Activated T-helper 2 cell treated with anti-CD3 and anti-CD28 coated beads, Interferon-gamma antibody, Interleukin-2, Interleukin-4, amounts not matched to agents 10 μg/mL and 5 μg/mL and 100 μg/mL, durations not matched to agents 14 hours and 24 hours and 36 hours (primary cell): ENCODE data around the gene KIAA0513. TPM values are rescaled to one million over a fixed set of nuclear protein-coding genes. Genes with fewer than 3 reads are reported as not detected.

Source experiments
- DNase-seq: peaks from one replicate; pipeline ENCODE4 v3.0.0; 2021; ENCODE audit warnings: low spot score
- H3K27ac Mint-ChIP-seq: one replicate; pipeline ENCODE4 v1.8.0; 2021; ENCODE audit warnings: mixed read lengths
- H3K27me3 Mint-ChIP-seq: one replicate; pipeline ENCODE4 v1.8.0; 2021; ENCODE audit warnings: low read depth, mixed read lengths
- H3K36me3 Mint-ChIP-seq: one replicate; pipeline ENCODE4 v1.8.0; 2021; ENCODE audit warnings: low read depth, mixed read lengths
- H3K4me1 Mint-ChIP-seq: one replicate; pipeline ENCODE4 v1.8.0; 2021; ENCODE audit warnings: low read depth, mixed read lengths
- H3K4me3 Mint-ChIP-seq: one replicate; pipeline ENCODE4 v1.8.0; 2021; ENCODE audit warnings: low read depth, mild to moderate bottlenecking, moderate library complexity, mixed read lengths
- H3K9me3 Mint-ChIP-seq: one replicate; pipeline ENCODE4 v1.8.0; 2021; ENCODE audit warnings: mixed read lengths
- intact Hi-C: fragments of 100-400 bp; cut with micrococcal nuclease; formaldehyde crosslinking; loops from one replicate; pipeline ENCODE4 v1.15.1; 2023
- total RNA-seq: library from RNA; stranded (reverse); gene quantifications from 2 replicates; pipeline ENCODE4 v1.2.3, GENCODE V29; 2022

The KIAA0513 gene
- total RNA-seq, 1 donor from 2014 or later, result 13.6 TPM

DNA sequence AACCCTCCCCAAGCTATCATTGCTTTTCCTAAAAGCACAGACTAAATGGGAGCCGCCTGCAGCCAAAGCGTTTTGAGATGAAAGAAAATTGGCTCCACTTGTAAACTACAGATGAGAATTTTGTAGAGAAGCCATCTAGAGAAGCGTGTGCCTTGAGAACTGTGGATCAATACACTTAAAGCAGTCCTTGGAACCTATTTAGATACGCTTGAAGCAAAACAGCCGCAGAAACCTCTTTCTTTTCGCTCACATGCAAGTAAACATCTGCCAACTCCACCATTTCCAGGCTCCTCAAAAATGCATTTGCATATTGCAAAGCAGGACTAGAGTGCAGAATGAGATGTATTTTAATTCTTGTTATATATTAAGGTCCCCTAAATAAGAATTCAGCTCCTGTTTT is 13.1 kb downstream of the KIAA0513 start:
- H3K36me3 Mint-ChIP-seq, result peaks cover 3% of the 10 kb centered on the region
- no peak overlapping the region for H3K27ac Mint-ChIP-seq
- DNase-seq, result no peak
- H3K4me1 Mint-ChIP-seq, result peaks cover 10% of the 10 kb centered on the region
- no peaks in the 10 kb centered on the region for H3K9me3 Mint-ChIP-seq
- no peak overlapping the region for H3K4me3 Mint-ChIP-seq
- intact Hi-C loops, result no loop called here
- no peaks in the 10 kb centered on the region for H3K27me3 Mint-ChIP-seq

- Mint-ChIP-seq H3K36me3 (no peaks in the 10 kb centered on the region), H3K4me3 (no peak overlapping the region), H3K9me3 (no peaks in the 10 kb centered on the region), H3K27me3 (no peaks in the 10 kb centered on the region), H3K27ac (no peak overlapping the region), H3K4me1 (peaks cover 10% of the 10 kb centered on the region)
- no peak for DNase-seq
- intact Hi-C loops, result no loop called here
These were observed 13.9 kb downstream of the KIAA0513 start for GRCh38 chr16:85041219-85042166.

DNA sequence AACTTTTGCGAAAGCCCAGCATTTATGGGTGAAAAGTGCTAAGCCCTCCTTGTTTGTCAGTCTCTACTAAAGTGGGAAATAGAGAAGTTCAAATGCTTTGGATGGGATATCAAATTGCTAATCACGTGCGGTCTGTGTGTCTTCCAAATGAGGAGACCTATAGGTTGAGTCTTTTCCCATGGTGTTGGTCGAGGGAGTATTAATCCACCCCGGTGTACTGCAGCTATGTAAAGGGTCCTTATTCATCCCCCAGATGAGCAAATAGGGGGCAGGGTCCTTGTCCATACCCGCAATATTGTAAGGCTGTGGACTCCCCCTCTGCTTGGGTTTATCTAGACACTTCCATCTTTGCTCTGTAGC is 14.6 kb downstream of the KIAA0513 start:
- H3K36me3 Mint-ChIP-seq, result no peaks in the 10 kb centered on the region
- intact Hi-C loops, result no loop called here
- H3K27ac Mint-ChIP-seq, result no peak overlapping the region

DNA sequence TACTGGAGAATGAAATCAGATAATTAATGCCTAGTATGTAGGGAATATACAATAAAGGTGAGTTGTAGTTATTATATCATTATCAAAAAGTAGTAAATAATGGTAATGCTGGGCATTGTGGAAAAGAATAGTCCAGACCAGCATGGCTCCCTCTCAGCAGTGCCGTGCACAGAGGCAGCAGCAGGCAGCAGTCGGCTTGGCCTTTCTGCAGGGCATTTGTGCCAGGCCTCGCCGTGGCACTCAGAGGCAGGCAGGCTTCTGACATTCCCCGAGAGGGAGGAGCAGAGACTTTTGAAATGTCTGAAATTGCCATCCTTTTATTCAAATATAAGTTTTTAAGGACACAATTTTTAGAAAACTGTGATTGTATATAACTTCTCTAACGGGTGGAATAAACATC is 15.0 kb downstream of the KIAA0513 start:
- Mint-ChIP-seq H3K4me3 (no peak overlapping the region), H3K9me3 (no peaks in the 10 kb centered on the region)

More for the DNA sequence above, 14.6 kb downstream of the KIAA0513 start:
- Mint-ChIP-seq H3K4me3 (no peak overlapping the region), H3K27me3 (no peaks in the 10 kb centered on the region), H3K4me1 (peaks cover 4% of the 10 kb centered on the region), H3K9me3 (no peaks in the 10 kb centered on the region)
- DNase-seq, result no peak

DNA sequence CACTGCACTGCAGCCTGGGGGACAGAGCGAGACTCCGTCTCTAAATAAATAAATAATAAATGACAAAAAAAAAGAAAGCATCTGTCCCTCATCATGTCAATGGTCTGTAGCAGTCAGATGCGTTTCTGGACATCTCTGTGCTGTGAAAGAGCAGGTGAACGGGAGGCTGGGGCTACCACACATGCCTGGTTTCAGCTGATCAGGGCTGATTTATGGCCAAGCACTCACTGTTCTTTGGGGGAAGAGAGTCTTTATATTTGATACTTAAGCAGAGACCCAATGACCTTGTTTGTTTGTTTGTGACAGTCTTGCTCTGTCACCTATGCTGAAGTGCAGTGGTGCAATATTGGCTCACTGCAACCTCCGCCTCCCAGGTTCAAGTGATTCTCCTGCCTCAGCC is 17.5 kb downstream of the KIAA0513 start:
- Mint-ChIP-seq H3K4me3 (no peak overlapping the region), H3K27ac (no peak overlapping the region), H3K27me3 (peaks cover 3% of the 10 kb centered on the region), H3K9me3 (no peaks in the 10 kb centered on the region), H3K36me3 (no peaks in the 10 kb centered on the region), H3K4me1 (peaks cover 4% of the 10 kb centered on the region)
- DNase-seq, result no peak
- intact Hi-C loops, result no loop called here

More for the DNA sequence above, 15.0 kb downstream of the KIAA0513 start:
- intact Hi-C loops, result no loop called here
- H3K36me3 Mint-ChIP-seq, result no peaks in the 10 kb centered on the region
- H3K27ac Mint-ChIP-seq, result no peak overlapping the region
- no peaks in the 10 kb centered on the region for H3K27me3 Mint-ChIP-seq
- DNase-seq, result no peak
- peaks cover under 1% of the 10 kb centered on the region for H3K4me1 Mint-ChIP-seq

GRCh38 chr16:85045641-85046471 is 18.3 kb downstream of the KIAA0513 start:
- H3K27ac Mint-ChIP-seq, result no peak overlapping the region
- no peaks in the 10 kb centered on the region for H3K9me3 Mint-ChIP-seq
- H3K36me3 Mint-ChIP-seq, result no peaks in the 10 kb centered on the region
- intact Hi-C loops, result no loop called here
- peaks cover 4% of the 10 kb centered on the region for H3K4me1 Mint-ChIP-seq
- H3K4me3 Mint-ChIP-seq, result no peak overlapping the region
- H3K27me3 Mint-ChIP-seq, result peaks cover 3% of the 10 kb centered on the region
- DNase-seq, result no peak

- H3K9me3 Mint-ChIP-seq, result no peaks in the 10 kb centered on the region
- H3K27me3 Mint-ChIP-seq, result peaks cover 7% of the 10 kb centered on the region
- DNase-seq, result no peak
- H3K27ac Mint-ChIP-seq, result no peak overlapping the region
- intact Hi-C loops, result no loop called here
- H3K36me3 Mint-ChIP-seq, result no peaks in the 10 kb centered on the region
- H3K4me3 Mint-ChIP-seq, result no peak overlapping the region
- peaks cover 4% of the 10 kb centered on the region for H3K4me1 Mint-ChIP-seq
These were observed 18.9 kb downstream of the KIAA0513 start for GRCh38 chr16:85046472-85046916.

DNA sequence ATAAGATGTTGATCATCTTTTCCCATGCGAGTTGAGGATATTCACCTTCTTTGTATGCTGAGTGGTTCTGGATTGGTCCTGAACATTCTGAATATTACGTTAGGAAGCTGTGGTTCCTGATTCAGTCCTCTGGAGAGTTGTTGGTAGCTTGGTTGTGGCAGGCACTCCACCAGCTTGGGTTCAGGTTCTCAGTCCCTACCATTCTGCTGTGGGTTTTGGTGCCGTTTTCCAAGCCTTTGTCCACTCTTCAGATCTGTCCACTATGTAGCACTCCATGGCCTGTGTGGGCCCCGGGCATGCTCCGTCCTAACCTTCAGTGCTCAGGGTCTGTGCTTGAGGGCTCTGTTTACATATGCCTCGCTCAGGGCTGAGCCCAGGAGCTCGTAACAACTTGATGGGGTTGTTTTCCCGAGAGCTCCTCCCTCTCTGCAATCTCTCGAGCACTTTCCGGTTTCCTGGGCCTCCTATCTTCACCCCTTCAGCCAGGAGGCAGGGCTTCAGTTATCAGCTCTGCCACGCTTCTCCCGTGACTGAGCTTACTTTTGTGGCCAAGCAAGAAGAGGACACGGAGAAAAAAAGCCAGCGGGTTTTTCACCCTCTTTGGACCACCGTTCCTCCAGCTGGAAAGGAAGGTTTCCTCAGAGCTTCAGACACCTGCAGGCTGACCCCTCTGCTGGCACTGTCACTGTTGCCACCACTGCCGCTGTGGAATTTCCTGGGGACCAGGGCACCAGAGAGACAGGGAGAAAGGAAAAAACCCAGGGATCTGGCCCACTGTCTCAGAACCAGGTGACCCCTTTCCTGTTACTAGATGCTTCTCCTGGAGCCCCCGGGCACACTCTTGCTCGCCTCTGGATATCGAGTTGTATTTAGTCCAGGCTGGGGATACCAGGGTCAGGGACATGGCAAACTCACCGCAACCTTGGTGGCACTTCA is 19.6 kb downstream of the KIAA0513 start:
- DNase-seq, result no peak
- H3K4me1 Mint-ChIP-seq, result peaks cover 4% of the 10 kb centered on the region
- H3K36me3 Mint-ChIP-seq, result no peaks in the 10 kb centered on the region
- H3K9me3 Mint-ChIP-seq, result no peaks in the 10 kb centered on the region
- no peak overlapping the region for H3K4me3 Mint-ChIP-seq
- intact Hi-C loops, result no loop called here
- H3K27me3 Mint-ChIP-seq, result peaks cover 8% of the 10 kb centered on the region
- H3K27ac Mint-ChIP-seq, result no peak overlapping the region

DNA sequence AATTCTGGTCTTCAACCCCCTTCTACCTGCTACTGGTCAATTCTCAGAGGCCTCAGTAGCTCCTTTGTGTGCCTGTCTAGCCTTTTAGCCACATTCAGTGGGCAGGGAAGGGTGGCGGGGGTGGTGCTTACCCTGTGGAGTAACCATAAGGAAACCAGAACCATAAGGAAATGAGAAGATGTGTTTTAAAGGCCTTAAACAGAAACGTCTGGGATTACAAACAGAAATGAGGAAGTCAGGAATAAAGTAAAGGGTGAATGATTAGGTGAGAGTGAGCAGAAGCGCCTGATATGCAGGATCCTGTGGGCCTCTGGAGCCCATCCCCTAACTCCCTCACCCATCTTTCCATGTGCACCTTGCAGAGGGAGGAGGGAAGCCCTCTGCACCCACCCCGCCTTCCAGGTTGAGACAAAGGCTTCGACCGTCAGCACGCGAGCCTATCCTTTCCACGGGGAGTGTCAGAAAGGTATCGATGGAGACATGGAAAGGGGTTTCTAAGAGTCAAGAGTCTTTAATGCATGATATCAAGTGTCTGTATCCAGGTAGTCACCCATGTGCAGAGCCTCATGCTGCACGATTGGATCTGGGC is 20.4 kb downstream of the KIAA0513 start:
- no peak overlapping the region for H3K4me3 Mint-ChIP-seq
- H3K36me3 Mint-ChIP-seq, result peaks cover under 1% of the 10 kb centered on the region
- H3K9me3 Mint-ChIP-seq, result no peaks in the 10 kb centered on the region
- no peak for DNase-seq
- intact Hi-C loops, result no loop called here
- H3K4me1 Mint-ChIP-seq, result peaks cover 4% of the 10 kb centered on the region
- no peak overlapping the region for H3K27ac Mint-ChIP-seq
- peaks cover 8% of the 10 kb centered on the region for H3K27me3 Mint-ChIP-seq

GRCh38 chr16:85048921-85049562 is 21.4 kb downstream of the KIAA0513 start:
- Mint-ChIP-seq H3K4me3 (no peak overlapping the region), H3K4me1 (peaks cover 6% of the 10 kb centered on the region), H3K36me3 (peaks cover 5% of the 10 kb centered on the region), H3K27me3 (peaks cover 8% of the 10 kb centered on the region), H3K9me3 (no peaks in the 10 kb centered on the region), H3K27ac (no peak overlapping the region)
- DNase-seq, result no peak
- intact Hi-C loops, result no loop called here

DNA sequence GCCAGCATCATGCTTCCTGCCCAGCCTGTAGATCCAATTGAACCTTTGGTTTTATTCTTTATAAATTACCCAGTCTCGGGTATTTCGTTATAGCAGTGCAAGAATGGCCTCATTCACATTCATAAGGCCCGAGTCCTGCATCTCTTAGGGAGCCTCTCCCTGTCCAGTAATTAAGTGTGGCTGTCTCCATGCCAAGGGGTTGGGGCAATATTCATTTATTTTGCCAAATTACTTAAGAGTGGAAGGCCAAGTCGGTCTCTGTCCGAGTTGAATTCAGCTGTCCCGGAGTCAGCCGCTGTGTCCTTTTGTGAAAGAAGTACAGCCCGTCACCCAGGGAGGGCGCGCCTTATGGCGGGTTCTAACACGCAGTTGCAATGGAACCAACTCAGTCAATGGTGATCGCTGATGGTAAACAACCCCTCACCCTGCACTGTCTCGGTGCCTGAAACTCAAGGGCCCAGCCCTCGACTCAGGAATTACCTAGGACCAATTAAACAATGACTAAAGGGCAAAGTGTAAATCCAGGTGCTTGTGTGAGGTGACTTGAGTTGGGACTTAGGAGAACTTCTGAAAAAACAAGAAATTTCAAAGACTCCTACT is 22.2 kb downstream of the KIAA0513 start:
- Mint-ChIP-seq H3K4me1 (peaks cover 6% of the 10 kb centered on the region), H3K27me3 (peaks cover 8% of the 10 kb centered on the region), H3K36me3 (peaks cover 5% of the 10 kb centered on the region), H3K9me3 (no peaks in the 10 kb centered on the region), H3K4me3 (no peak overlapping the region), H3K27ac (no peak overlapping the region)
- DNase-seq, result no peak
- intact Hi-C loops, result no loop called here
